Fibroblast of mammary gland (primary cell): Measurements from ENCODE around the gene ABCC4.

ENCODE experiments used
- DNase-seq: peaks from one replicate; pipeline ENCODE4 v3.0.0-alpha.2; 2010; ENCODE audit warnings: low read depth
- H3K4me3 ChIP-seq: 2 replicates; pipeline ENCODE4 v1.5.1; 2011; ENCODE audit warnings: low read depth, mild to moderate bottlenecking, low read length, moderate library complexity; ENCODE audit not compliant: control insufficient read depth
- TF ChIP-seq, protein P1 (sequence below): conservative IDR thresholded peaks from 2 replicates; pipeline ENCODE4 v1.5.1; 2011; ENCODE audit warnings: low read depth, low read length, inconsistent platforms; ENCODE audit not compliant: control insufficient read depth, insufficient read depth

ABCC4 gene

DNA sequence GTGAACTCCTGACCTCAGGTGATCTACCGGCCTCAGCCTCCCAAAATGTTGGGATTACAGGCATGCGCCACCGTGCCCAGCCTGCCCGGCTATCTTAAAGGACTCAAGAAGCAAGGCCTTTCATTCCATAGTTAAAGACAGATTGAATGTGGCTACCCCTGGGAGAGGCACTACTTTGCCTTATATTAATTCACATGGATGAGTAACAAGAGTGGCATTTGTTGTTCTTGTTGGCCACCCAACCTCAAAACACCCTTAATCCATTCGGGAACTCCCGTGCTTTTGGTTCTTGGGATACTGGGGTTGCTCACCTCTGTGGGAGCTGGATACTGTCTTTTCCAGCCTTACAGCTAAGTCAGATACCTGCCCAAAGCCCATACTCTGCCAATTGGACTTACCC, 34.4 kb upstream of the ABCC4 start:
- DNase-seq: no peak
- TF ChIP-seq, protein P1, sequence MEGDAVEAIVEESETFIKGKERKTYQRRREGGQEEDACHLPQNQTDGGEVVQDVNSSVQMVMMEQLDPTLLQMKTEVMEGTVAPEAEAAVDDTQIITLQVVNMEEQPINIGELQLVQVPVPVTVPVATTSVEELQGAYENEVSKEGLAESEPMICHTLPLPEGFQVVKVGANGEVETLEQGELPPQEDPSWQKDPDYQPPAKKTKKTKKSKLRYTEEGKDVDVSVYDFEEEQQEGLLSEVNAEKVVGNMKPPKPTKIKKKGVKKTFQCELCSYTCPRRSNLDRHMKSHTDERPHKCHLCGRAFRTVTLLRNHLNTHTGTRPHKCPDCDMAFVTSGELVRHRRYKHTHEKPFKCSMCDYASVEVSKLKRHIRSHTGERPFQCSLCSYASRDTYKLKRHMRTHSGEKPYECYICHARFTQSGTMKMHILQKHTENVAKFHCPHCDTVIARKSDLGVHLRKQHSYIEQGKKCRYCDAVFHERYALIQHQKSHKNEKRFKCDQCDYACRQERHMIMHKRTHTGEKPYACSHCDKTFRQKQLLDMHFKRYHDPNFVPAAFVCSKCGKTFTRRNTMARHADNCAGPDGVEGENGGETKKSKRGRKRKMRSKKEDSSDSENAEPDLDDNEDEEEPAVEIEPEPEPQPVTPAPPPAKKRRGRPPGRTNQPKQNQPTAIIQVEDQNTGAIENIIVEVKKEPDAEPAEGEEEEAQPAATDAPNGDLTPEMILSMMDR: no peak

DNA sequence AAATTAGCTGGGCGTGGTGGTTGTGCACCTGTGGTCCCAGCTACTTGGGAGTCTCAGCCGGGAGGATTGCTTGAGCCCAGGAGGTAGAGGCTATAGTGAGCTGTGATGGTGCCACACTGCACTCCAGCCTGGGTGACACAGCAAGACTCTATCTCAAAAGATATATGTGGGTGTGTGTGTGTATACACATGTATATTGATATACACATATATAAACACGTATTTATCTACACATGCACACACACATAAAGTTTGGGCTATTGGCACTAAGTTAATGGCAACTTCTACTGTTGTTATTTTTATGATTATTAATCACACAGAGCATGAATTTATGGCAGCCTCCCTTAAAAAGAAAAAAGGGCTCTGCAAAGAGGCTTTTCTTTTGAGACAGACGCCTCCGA, 27.1 kb upstream of the ABCC4 start:
- TF ChIP-seq, protein P1: no peak
- DNase-seq: no peak
- no peak overlapping the region for H3K4me3 ChIP-seq

More for the DNA sequence above, 34.4 kb upstream of the ABCC4 start:
- H3K4me3 ChIP-seq: no peak overlapping the region

DNA sequence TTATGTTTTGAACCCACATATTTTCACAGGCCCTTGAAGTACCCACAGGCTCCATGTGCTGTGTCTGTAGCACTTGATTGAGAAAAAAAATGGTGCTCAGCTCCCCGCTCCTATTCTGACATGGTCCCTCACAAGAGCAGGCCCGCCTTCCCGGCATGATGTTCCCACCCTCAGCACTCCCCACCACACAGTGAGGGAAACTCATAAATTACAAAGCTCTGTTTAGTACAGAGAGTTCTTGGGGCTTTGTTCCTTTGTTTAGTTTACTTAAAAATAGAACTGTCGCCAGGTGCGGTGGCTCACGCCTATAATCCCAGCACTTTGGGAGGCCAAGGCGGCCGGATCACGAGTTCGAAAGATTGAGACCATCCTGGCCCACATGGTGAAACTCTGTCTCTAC, 25.9 kb upstream of the ABCC4 start:
- H3K4me3 ChIP-seq: no peak overlapping the region
- TF ChIP-seq, protein P1: no peak
- no peak for DNase-seq

DNA sequence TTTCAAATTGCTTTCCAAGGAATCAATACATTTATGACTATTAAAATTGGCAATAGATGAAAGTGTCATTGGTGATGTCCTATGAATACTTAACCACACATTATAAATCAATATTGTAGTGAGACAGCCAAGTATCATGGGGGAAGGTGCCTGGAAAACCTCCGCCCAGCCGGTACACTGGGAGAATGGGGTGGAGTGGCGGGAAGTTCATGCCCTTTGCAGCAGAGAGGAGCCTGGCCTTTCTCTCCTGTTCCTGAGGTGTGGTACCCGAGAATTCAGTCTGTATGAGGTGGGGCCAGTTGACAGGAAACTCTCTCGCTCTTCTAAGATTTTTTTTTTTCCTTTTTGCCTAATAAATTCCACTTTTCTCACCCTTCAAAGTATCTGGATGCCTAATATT, 25.4 kb upstream of the ABCC4 start:
- H3K4me3 ChIP-seq: no peak overlapping the region
- TF ChIP-seq, protein P1: no peak
- no peak for DNase-seq

DNA sequence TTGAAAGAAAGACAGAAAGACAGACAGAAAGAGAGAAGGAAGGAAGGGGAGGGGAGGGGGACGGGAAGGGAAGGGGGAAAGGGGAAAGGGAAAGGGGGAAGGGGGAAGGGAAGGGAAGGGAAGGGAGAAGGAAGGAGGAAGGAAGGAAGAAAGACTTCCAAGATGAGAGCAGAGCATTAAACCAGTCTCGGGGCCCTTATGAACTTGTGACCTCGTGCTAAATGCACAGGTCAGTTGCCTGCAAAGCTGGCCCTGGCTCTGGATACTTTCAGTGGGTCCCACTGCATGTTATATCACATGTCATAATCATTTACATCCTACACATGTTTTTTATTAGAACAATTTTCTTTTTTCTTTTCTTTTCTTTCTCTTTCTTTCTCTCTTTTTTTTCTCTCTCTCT, 24.2 kb upstream of the ABCC4 start:
- no peak for DNase-seq
- TF ChIP-seq, protein P1: no peak

DNA sequence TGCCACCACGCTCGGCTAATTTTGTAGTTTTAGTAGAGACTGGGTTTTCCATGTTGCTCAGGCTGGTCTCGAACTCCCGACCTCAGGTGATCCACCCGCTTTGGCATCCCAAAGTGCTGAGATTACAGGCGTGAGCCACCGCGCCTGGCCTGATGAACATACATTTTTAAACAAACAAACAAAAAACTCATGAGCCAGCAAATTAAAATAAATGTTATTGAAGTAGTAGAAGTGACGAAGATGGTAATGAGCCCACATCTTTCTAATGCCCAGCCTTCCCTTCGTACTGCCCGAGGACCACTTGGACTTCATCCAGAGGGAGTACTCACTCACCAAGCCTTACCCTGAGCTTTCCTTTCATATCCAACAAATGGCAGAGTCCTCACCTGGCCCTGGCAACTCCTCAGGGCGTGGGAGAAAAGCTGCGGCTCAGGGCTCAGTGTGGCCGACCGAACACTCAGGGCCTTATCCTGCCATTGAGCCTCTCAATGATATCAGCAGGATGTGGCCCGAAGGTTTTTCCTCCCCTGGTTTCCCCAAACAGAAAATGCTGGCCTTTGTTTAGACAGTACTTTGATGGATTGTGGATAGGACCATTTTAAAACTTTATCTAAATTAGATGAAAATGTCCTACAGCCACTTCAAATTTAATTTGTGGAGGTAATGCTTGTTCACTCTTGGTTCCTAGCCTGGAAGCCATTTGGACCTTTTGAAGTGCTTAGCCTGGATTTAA, 22.8 kb upstream of the ABCC4 start:
- DNase-seq: no peak
- TF ChIP-seq, protein P1: no peak
- H3K4me3 ChIP-seq: no peak overlapping the region

More for the DNA sequence above, 24.2 kb upstream of the ABCC4 start:
- H3K4me3 ChIP-seq: no peak overlapping the region
